HCT116 (cell line): ENCODE results near the gene PDCD6IP.

Source experiments
- CEBPB ChIP-seq: IDR thresholded peaks from 2 replicates; pipeline ENCODE4 v1.6.1; 2012; ENCODE audit warnings: low read depth
- EZH2 ChIP-seq: fragments of 200-600 bp; sonication (generic); IDR thresholded peaks from 2 replicates; pipeline ENCODE4 v1.6.1; 2017; ENCODE audit warnings: antibody characterized with exemption, mixed run types
- POLR2A ChIP-seq: IDR thresholded peaks from 2 replicates; pipeline ENCODE4 v1.7.0; 2011; ENCODE audit warnings: borderline replicate concordance; ENCODE audit not compliant: insufficient read depth, insufficient read length; ENCODE audit errors: extremely low read depth
- SP1 ChIP-seq: IDR thresholded peaks from 2 replicates; pipeline ENCODE4 v1.6.1; 2012; ENCODE audit warnings: low read depth
- TCF7L2 ChIP-seq: IDR thresholded peaks from 2 replicates; pipeline ENCODE4 v1.7.0; 2011; ENCODE audit warnings: borderline replicate concordance, inconsistent platforms; ENCODE audit not compliant: insufficient read depth, insufficient read length; ENCODE audit errors: extremely low read depth
- ZNF274 ChIP-seq: fragments of 200-500 bp; sonication (Bioruptor generic); IDR thresholded peaks from 2 replicates; pipeline ENCODE4 v1.6.1; 2014; ENCODE audit warnings: mild to moderate bottlenecking, low read depth, low read length, inconsistent platforms
- TF ChIP-seq, protein P1 (sequence below), 3 experiments: fragments of 200-600 bp in 1 of 3; sonication (generic) in 1 of 3; IDR thresholded peaks in 2 of 3; conservative IDR thresholded peaks in 1 of 3; 2 replicates each; pipeline ENCODE4 v1.5.1; 2012 to 2017; ENCODE audit warnings: low read depth in 2 of 3, low read length in 2 of 3, antibody characterized with exemption in 1 of 3, borderline replicate concordance in 1 of 3, control low read depth in 1 of 3, mild to moderate bottlenecking in 1 of 3, mixed read lengths in 1 of 3, mixed run types in 1 of 3, moderate library complexity in 1 of 3; ENCODE audit not compliant: insufficient read depth in 1 of 3
- TF ChIP-seq, protein P2 (sequence below): IDR thresholded peaks from 2 replicates; pipeline ENCODE4 v1.6.1; 2012
- TF ChIP-seq, protein P3 (sequence below): IDR thresholded peaks from 2 replicates; pipeline ENCODE4 v1.6.1; 2012; ENCODE audit warnings: low read depth

DNA sequence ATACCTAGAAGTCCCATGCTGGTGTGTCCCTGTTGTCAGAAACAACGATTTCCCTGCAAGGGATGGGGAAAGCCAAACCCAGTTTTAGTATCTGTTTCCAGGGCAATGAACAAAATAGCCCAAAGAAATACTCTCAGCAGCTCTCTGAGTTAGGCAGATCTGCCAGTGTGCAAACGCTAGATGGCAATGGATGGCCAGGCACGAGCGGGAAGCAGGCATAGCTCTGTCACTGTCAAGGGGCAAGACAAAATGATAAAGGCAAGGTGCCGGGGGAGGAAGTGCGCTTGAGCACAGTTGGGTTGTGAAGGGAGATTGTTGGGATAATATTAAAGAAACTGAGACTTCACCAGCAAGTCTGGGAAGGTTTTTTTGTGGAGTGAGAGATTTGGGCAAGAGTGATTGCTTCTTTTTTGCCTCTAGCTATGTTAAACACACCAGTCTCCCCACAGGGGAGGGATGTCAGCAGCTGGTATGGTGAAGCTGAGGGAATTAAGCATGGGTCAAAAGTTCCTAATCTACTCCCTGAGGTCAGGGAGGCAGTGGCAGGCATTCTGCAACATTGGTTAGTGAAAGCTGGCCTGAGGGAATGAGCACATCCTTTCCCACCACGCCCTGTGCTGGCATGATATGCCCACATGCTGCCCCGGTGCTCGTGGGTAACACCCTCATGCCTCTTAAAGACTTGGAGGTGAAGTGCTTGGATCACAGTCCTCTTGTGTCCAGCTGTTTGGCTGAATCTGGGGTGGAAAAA lies 117.5 kb downstream of the PDCD6IP start:
- TF ChIP-seq TCF7L2 (no peak), CEBPB (no peak), POLR2A (no peak), SP1 (no peak), EZH2 (no peak), ZNF274 (no peak)
- TF ChIP-seq, protein P1, sequence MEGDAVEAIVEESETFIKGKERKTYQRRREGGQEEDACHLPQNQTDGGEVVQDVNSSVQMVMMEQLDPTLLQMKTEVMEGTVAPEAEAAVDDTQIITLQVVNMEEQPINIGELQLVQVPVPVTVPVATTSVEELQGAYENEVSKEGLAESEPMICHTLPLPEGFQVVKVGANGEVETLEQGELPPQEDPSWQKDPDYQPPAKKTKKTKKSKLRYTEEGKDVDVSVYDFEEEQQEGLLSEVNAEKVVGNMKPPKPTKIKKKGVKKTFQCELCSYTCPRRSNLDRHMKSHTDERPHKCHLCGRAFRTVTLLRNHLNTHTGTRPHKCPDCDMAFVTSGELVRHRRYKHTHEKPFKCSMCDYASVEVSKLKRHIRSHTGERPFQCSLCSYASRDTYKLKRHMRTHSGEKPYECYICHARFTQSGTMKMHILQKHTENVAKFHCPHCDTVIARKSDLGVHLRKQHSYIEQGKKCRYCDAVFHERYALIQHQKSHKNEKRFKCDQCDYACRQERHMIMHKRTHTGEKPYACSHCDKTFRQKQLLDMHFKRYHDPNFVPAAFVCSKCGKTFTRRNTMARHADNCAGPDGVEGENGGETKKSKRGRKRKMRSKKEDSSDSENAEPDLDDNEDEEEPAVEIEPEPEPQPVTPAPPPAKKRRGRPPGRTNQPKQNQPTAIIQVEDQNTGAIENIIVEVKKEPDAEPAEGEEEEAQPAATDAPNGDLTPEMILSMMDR (IDR thresholded peaks at IDR 0.05 in 2 of 3, conservative IDR thresholded peaks at IDR 0.05 in 1 of 3; ENCODE audit: borderline replicate concordance in 1 of 3, insufficient read depth in 1 of 3, low read depth in 2 of 3, low read length in 2 of 3) = no peak
- TF ChIP-seq, protein P2, sequence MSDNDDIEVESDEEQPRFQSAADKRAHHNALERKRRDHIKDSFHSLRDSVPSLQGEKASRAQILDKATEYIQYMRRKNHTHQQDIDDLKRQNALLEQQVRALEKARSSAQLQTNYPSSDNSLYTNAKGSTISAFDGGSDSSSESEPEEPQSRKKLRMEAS = no peak
- TF ChIP-seq, protein P3, sequence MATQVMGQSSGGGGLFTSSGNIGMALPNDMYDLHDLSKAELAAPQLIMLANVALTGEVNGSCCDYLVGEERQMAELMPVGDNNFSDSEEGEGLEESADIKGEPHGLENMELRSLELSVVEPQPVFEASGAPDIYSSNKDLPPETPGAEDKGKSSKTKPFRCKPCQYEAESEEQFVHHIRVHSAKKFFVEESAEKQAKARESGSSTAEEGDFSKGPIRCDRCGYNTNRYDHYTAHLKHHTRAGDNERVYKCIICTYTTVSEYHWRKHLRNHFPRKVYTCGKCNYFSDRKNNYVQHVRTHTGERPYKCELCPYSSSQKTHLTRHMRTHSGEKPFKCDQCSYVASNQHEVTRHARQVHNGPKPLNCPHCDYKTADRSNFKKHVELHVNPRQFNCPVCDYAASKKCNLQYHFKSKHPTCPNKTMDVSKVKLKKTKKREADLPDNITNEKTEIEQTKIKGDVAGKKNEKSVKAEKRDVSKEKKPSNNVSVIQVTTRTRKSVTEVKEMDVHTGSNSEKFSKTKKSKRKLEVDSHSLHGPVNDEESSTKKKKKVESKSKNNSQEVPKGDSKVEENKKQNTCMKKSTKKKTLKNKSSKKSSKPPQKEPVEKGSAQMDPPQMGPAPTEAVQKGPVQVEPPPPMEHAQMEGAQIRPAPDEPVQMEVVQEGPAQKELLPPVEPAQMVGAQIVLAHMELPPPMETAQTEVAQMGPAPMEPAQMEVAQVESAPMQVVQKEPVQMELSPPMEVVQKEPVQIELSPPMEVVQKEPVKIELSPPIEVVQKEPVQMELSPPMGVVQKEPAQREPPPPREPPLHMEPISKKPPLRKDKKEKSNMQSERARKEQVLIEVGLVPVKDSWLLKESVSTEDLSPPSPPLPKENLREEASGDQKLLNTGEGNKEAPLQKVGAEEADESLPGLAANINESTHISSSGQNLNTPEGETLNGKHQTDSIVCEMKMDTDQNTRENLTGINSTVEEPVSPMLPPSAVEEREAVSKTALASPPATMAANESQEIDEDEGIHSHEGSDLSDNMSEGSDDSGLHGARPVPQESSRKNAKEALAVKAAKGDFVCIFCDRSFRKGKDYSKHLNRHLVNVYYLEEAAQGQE = no peak
